Measurements from ENCODE around the gene TAF7. TPM values are rescaled to one million over a fixed set of nuclear protein-coding genes. Genes with fewer than 3 reads are reported as not detected.

Gene TAF7
- total RNA-seq, 8 experiments from 2014 or later, result 58.8 to 118 (median 71.3) TPM

Other genes starting within 250 kb of the TAF7 start
- gene PCDHB2, start 226.2 kb downstream of the TAF7 start, total RNA-seq, result 10 to 100 TPM in 5 of 8 experiments, 1 to 10 TPM in 2, under 1 TPM in 1; 0.36 to 45.7 (median 10.3) TPM
- 1 to 10 TPM in 7 of 8 experiments, not detected in 1; 1.6 to 7.6 (median 2.8) TPM for gene PCDHB3, start 220.3 kb downstream of the TAF7 start, total RNA-seq
- gene PCDHB4, start 199.0 kb downstream of the TAF7 start, total RNA-seq, result 1 to 10 TPM in 4 of 8 experiments, under 1 TPM in 4; 0.20 to 2.0 (median 1.2) TPM
- 10 to 100 TPM in 3 of 8 experiments, 1 to 10 TPM in 1, under 1 TPM in 3, not detected in 1; 0.27 to 51.6 (median 8.5) TPM for gene PCDHB5, start 185.6 kb downstream of the TAF7 start, total RNA-seq
- gene PCDHB6, start 170.7 kb downstream of the TAF7 start, total RNA-seq, result 1 to 10 TPM in 4 of 8 experiments, under 1 TPM in 3, not detected in 1; 0.28 to 2.8 (median 2.3) TPM
- gene PCDHB7, start 148.1 kb downstream of the TAF7 start, total RNA-seq, result 1 to 10 TPM in 3 of 8 experiments, under 1 TPM in 5; 0.20 to 2.0 (median 0.50) TPM
- gene PCDHB8, start 143.0 kb downstream of the TAF7 start, total RNA-seq, result 1 to 10 TPM in 4 of 8 experiments, under 1 TPM in 4; 0.11 to 4.4 (median 1.8) TPM
- 1 to 10 TPM in 5 of 8 experiments, under 1 TPM in 3; 0.25 to 3.4 (median 1.8) TPM for gene PCDHB16, start 138.4 kb downstream of the TAF7 start, total RNA-seq
- gene PCDHB9, start 133.6 kb downstream of the TAF7 start, total RNA-seq, result 10 to 100 TPM in 1 of 8 experiments, 1 to 10 TPM in 6, under 1 TPM in 1; 0.72 to 10.1 (median 2.3) TPM
- 10 to 100 TPM in 1 of 8 experiments, 1 to 10 TPM in 4, under 1 TPM in 3; 0.20 to 25.4 (median 5.5) TPM for gene PCDHB10, start 128.4 kb downstream of the TAF7 start, total RNA-seq
- gene PCDHB11, start 121.2 kb downstream of the TAF7 start, total RNA-seq, result 1 to 10 TPM in 6 of 8 experiments, under 1 TPM in 2; 0.46 to 6.1 (median 3.4) TPM
- gene PCDHB12, start 112.1 kb downstream of the TAF7 start, total RNA-seq, result 1 to 10 TPM in 5 of 8 experiments, under 1 TPM in 3; 0.31 to 8.9 (median 2.9) TPM
- gene PCDHB13, start 106.9 kb downstream of the TAF7 start, total RNA-seq, result 1 to 10 TPM in 7 of 8 experiments, under 1 TPM in 1; 0.25 to 6.7 (median 2.9) TPM
- 10 to 100 TPM in 1 of 8 experiments, 1 to 10 TPM in 7; 1.2 to 16.7 (median 6.5) TPM for gene PCDHB14, start 97.4 kb downstream of the TAF7 start, total RNA-seq
- gene PCDHB15, start 75.4 kb downstream of the TAF7 start, total RNA-seq, result 1 to 10 TPM in 6 of 8 experiments, under 1 TPM in 2; 0.25 to 8.6 (median 3.5) TPM
- gene SLC25A2, start 16.7 kb downstream of the TAF7 start, total RNA-seq, result 1 to 10 TPM in 1 of 8 experiments, under 1 TPM in 5, not detected in 2; 0.14 to 1.4 (median 0.54) TPM
- 1 to 10 TPM in 2 of 8 experiments, under 1 TPM in 6; 0.23 to 1.3 (median 0.79) TPM for gene PCDHGA1, start 9.7 kb upstream of the TAF7 start, total RNA-seq
- 1 to 10 TPM in 2 of 8 experiments, under 1 TPM in 6; 0.16 to 1.5 (median 0.34) TPM for gene PCDHGA2, start 18.0 kb upstream of the TAF7 start, total RNA-seq
- 10 to 100 TPM in 1 of 8 experiments, 1 to 10 TPM in 1, under 1 TPM in 6; 0.05 to 32.1 (median 0.65) TPM for gene PCDHGA3, start 23.0 kb upstream of the TAF7 start, total RNA-seq
- 1 to 10 TPM in 3 of 8 experiments, under 1 TPM in 5; 0.33 to 4.4 (median 0.83) TPM for gene PCDHGB1, start 29.3 kb upstream of the TAF7 start, total RNA-seq
- 1 to 10 TPM in 5 of 8 experiments, under 1 TPM in 3; 0.22 to 3.2 (median 1.4) TPM for gene PCDHGA4, start 34.2 kb upstream of the TAF7 start, total RNA-seq
- gene PCDHGB2, start 39.2 kb upstream of the TAF7 start, total RNA-seq, result 10 to 100 TPM in 1 of 8 experiments, 1 to 10 TPM in 2, under 1 TPM in 5; 0.41 to 10.7 (median 0.83) TPM
- gene PCDHGA5, start 43.4 kb upstream of the TAF7 start, total RNA-seq, result 1 to 10 TPM in 2 of 8 experiments, under 1 TPM in 6; 0.16 to 5.2 (median 0.50) TPM
- 1 to 10 TPM in 3 of 8 experiments, under 1 TPM in 5; 0.22 to 6.5 (median 0.59) TPM for gene PCDHGB3, start 49.5 kb upstream of the TAF7 start, total RNA-seq
- gene PCDHGA6, start 53.1 kb upstream of the TAF7 start, total RNA-seq, result 1 to 10 TPM in 4 of 8 experiments, under 1 TPM in 4; 0.11 to 6.9 (median 0.88) TPM
- gene PCDHGA7, start 62.0 kb upstream of the TAF7 start, total RNA-seq, result 1 to 10 TPM in 2 of 8 experiments, under 1 TPM in 6; 0.16 to 5.8 (median 0.52) TPM
- gene PCDHGB4, start 66.9 kb upstream of the TAF7 start, total RNA-seq, result 10 to 100 TPM in 1 of 8 experiments, 1 to 10 TPM in 5, under 1 TPM in 2; 0.22 to 92.9 (median 1.4) TPM
- 1 to 10 TPM in 2 of 8 experiments, under 1 TPM in 6; 0.11 to 5.7 (median 0.57) TPM for gene PCDHGA8, start 71.8 kb upstream of the TAF7 start, total RNA-seq
- 10 to 100 TPM in 1 of 8 experiments, 1 to 10 TPM in 3, under 1 TPM in 4; 0.05 to 11.4 (median 0.83) TPM for gene PCDHGB5, start 77.2 kb upstream of the TAF7 start, total RNA-seq
- 1 to 10 TPM in 4 of 8 experiments, under 1 TPM in 4; 0.22 to 5.5 (median 1.3) TPM for gene PCDHGA9, start 82.0 kb upstream of the TAF7 start, total RNA-seq
- gene PCDHGB6, start 87.2 kb upstream of the TAF7 start, total RNA-seq, result 10 to 100 TPM in 5 of 8 experiments, 1 to 10 TPM in 3; 1.1 to 46.7 (median 31.5) TPM
- gene PCDHGA10, start 92.2 kb upstream of the TAF7 start, total RNA-seq, result 1 to 10 TPM; 2.1 to 7.6 (median 4.4) TPM
- gene PCDHGB7, start 96.9 kb upstream of the TAF7 start, total RNA-seq, result 10 to 100 TPM in 2 of 8 experiments, 1 to 10 TPM in 6; 4.7 to 31.4 (median 9.2) TPM
- gene PCDHGA11, start 100.3 kb upstream of the TAF7 start, total RNA-seq, result 1 to 10 TPM; 1.3 to 8.8 (median 3.8) TPM
- gene PCDHGA12, start 109.7 kb upstream of the TAF7 start, total RNA-seq, result 10 to 100 TPM in 1 of 8 experiments, 1 to 10 TPM in 7; 1.0 to 16.1 (median 1.5) TPM
- 10 to 100 TPM; 15.4 to 73.0 (median 26.0) TPM for gene PCDHGC3, start 155.2 kb upstream of the TAF7 start, total RNA-seq
- 1 to 10 TPM in 5 of 8 experiments, under 1 TPM in 3; 0.46 to 6.7 (median 4.8) TPM for gene PCDHGC4, start 164.2 kb upstream of the TAF7 start, total RNA-seq
- 1 to 10 TPM in 4 of 8 experiments, under 1 TPM in 4; 0.31 to 4.1 (median 1.1) TPM for gene PCDHGC5, start 168.3 kb upstream of the TAF7 start, total RNA-seq